A549 (cell line): ENCODE results near the gene PLA2G2E. TPM values are rescaled to one million over a fixed set of nuclear protein-coding genes. Genes with fewer than 3 reads are reported as not detected.

ENCODE experiments used
- ATAC-seq, 2 experiments: fragments of 200-7000 bp in 1 of 2; fragments of >200 bp in 1 of 2; cut with Nextera tagmentation in 1 of 2; cut with Tn5 transposase in 1 of 2; 3 replicates each; pipeline versions ENCODE4 v1.8.0 to v1.9.1; 2018 to 2020; ENCODE audit warnings: mild to moderate bottlenecking in 1 of 2, moderate library complexity in 1 of 2
- CTCF ChIA-PET: fragments of 300-600 bp; sonication (Branson Sonifier 250); formaldehyde crosslinking; extraction: SDS; loops from one replicate; lab custom pipeline; 2021; ENCODE audit warnings: antibody characterized with exemption, inconsistent platforms; lab: Yijun Ruan, JAX
- POLR2A ChIA-PET: fragments of 350-600 bp; formaldehyde crosslinking; extraction: SDS; loops from one replicate; lab custom pipeline; 2021; ENCODE audit warnings: antibody characterized with exemption, inconsistent platforms; lab: Yijun Ruan, JAX
- DNase-seq, 2 experiments: peaks; one replicate each; pipeline versions ENCODE4 v3.0.0 to v3.0.0-alpha.2; 2011 to 2016; ENCODE audit warnings: low read depth in 1 of 2, low spot score in 1 of 2
- FAIRE-seq: peaks from 2 replicates; lab custom pipeline; 2011; peaks lifted over from hg19 to GRCh38; lab: Jason Lieb, UNC
- H3K27ac ChIP-seq, 2 experiments: fragments of >200 bp; sonication (Bioruptor Twin); formaldehyde crosslinking; 3 replicates each; pipeline ENCODE4 v1.5.1; 2016 to 2017
- H3K4me1 ChIP-seq: fragments of >200 bp; sonication (Bioruptor Twin); formaldehyde crosslinking; 3 replicates; pipeline ENCODE4 v1.6.1; 2016
- H3K4me2 ChIP-seq: fragments of >200 bp; sonication (Bioruptor Twin); formaldehyde crosslinking; 3 replicates; pipeline ENCODE4 v1.6.1; 2016
- H3K4me3 ChIP-seq: fragments of >200 bp; sonication (Bioruptor Twin); formaldehyde crosslinking; 3 replicates; pipeline ENCODE4 v1.5.1; 2016
- H3K9me3 ChIP-seq: fragments of >200 bp; sonication (Bioruptor Twin); formaldehyde crosslinking; 3 replicates; pipeline ENCODE4 v1.6.1; 2016
- CBX2 ChIP-seq: fragments of 200-600 bp; sonication (generic); IDR thresholded peaks from 2 replicates; pipeline ENCODE4 v1.6.1; 2016; ENCODE audit warnings: low read depth, mild to moderate bottlenecking, borderline replicate concordance
- CHD4 ChIP-seq: fragments of 200-600 bp; sonication (generic); IDR thresholded peaks from 2 replicates; pipeline ENCODE4 v1.6.1; 2016; ENCODE audit warnings: antibody characterized with exemption, mild to moderate bottlenecking, borderline replicate concordance
- EHF ChIP-seq: fragments of 250-450 bp; sonication (Bioruptor Pico); IDR thresholded peaks from 2 replicates; pipeline ENCODE4 v1.5.0; 2020; ENCODE audit warnings: mild to moderate bottlenecking
- EHMT2 ChIP-seq: fragments of 200-600 bp; sonication (generic); IDR thresholded peaks from 2 replicates; pipeline ENCODE4 v1.6.1; 2016; ENCODE audit warnings: antibody characterized with exemption, low read depth, mild to moderate bottlenecking, moderate library complexity
- ESRRA ChIP-seq: fragments of 150-350 bp; IDR thresholded peaks from 2 replicates; pipeline ENCODE4 v1.6.1; 2014; ENCODE audit warnings: mild to moderate bottlenecking, low read length, borderline replicate concordance
- FOSB ChIP-seq: fragments of 250-450 bp; sonication (Bioruptor Pico); IDR thresholded peaks from 2 replicates; pipeline ENCODE4 v1.5.0; 2020; ENCODE audit warnings: mild to moderate bottlenecking, moderate library complexity
- FOSL2 ChIP-seq, 2 experiments: fragments of 450-650 bp in 1 of 2; fragments of >200 bp in 1 of 2; sonication (Bioruptor Twin) in 1 of 2; formaldehyde crosslinking; IDR thresholded peaks; 2 replicates each; pipeline versions ENCODE4 v1.5.0 to v1.6.1; 2016 to 2020; ENCODE audit warnings: mild to moderate bottlenecking in 1 of 2, moderate library complexity in 1 of 2
- FOXS1 ChIP-seq: fragments of 250-450 bp; sonication (Bioruptor Pico); IDR thresholded peaks from 2 replicates; pipeline ENCODE4 v1.5.0; 2020; ENCODE audit warnings: mild to moderate bottlenecking, moderate library complexity
- GATA3 ChIP-seq: IDR thresholded peaks from 2 replicates; pipeline ENCODE4 v1.6.1; 2012; ENCODE audit warnings: borderline replicate concordance
- HDAC2 ChIP-seq: fragments of 200-600 bp; sonication (generic); IDR thresholded peaks from 2 replicates; pipeline ENCODE4 v1.6.1; 2016
- HOXA7 ChIP-seq: fragments of 250-450 bp; sonication (Bioruptor Pico); IDR thresholded peaks from 2 replicates; pipeline ENCODE4 v1.5.0; 2020; ENCODE audit warnings: mild to moderate bottlenecking, moderate library complexity
- HOXB5 ChIP-seq: fragments of 250-450 bp; sonication (Bioruptor Pico); IDR thresholded peaks from 2 replicates; pipeline ENCODE4 v1.5.0; 2020; ENCODE audit warnings: mild to moderate bottlenecking, moderate library complexity
- JUNB ChIP-seq: fragments of >200 bp; sonication (Bioruptor Twin); formaldehyde crosslinking; IDR thresholded peaks from 2 replicates; pipeline ENCODE4 v1.6.1; 2016
- KDM5A ChIP-seq: fragments of 200-600 bp; sonication (generic); IDR thresholded peaks from 2 replicates; pipeline ENCODE4 v1.6.1; 2016; ENCODE audit warnings: antibody characterized with exemption, mild to moderate bottlenecking
- MAZ ChIP-seq: fragments of 150-350 bp; IDR thresholded peaks from 2 replicates; pipeline ENCODE4 v1.6.1; 2014; ENCODE audit warnings: antibody characterized with exemption, low read depth, low read length, borderline replicate concordance
- NFE2L2 ChIP-seq: fragments of 150-350 bp; conservative IDR thresholded peaks from 2 replicates; pipeline ENCODE4 v1.6.1; 2014; ENCODE audit warnings: low read length
- RARB ChIP-seq: fragments of 250-450 bp; sonication (Bioruptor Pico); IDR thresholded peaks from 2 replicates; pipeline ENCODE4 v1.8.0; 2021; ENCODE audit warnings: mild to moderate bottlenecking, moderate library complexity
- RFX5 ChIP-seq: fragments of 450-650 bp; IDR thresholded peaks from 2 replicates; pipeline ENCODE4 v1.7.1; 2014; ENCODE audit warnings: antibody characterized with exemption, mild to moderate bottlenecking, moderate library complexity
- RNF2 ChIP-seq: fragments of 200-600 bp; sonication (generic); IDR thresholded peaks from 2 replicates; pipeline ENCODE4 v1.6.1; 2016; ENCODE audit warnings: low read depth, mild to moderate bottlenecking, antibody characterized with exemption, moderate library complexity, borderline replicate concordance
- SMC3 ChIP-seq: fragments of >200 bp; sonication (Bioruptor Twin); formaldehyde crosslinking; IDR thresholded peaks from 3 replicates; pipeline ENCODE4 v1.6.1; 2018; ENCODE audit warnings: inconsistent platforms
- SREBF2 ChIP-seq: fragments of 450-650 bp; IDR thresholded peaks from 2 replicates; pipeline ENCODE4 v1.6.1; 2014; ENCODE audit warnings: mild to moderate bottlenecking, moderate library complexity
- TP53 ChIP-seq: fragments of 250-450 bp; sonication (Bioruptor Pico); IDR thresholded peaks from 2 replicates; pipeline ENCODE4 v1.5.0; 2021; ENCODE audit warnings: mild to moderate bottlenecking, moderate library complexity
- USF2 ChIP-seq: fragments of 450-650 bp; IDR thresholded peaks from 2 replicates; pipeline ENCODE4 v1.6.1; 2014; ENCODE audit warnings: antibody characterized with exemption
- ZFP36 ChIP-seq: fragments of 450-650 bp; IDR thresholded peaks from 2 replicates; pipeline ENCODE4 v1.6.1; 2014; ENCODE audit warnings: borderline replicate concordance; ENCODE audit not compliant: partially characterized antibody
- ZNF302 ChIP-seq: fragments of 250-450 bp; sonication (Bioruptor Pico); IDR thresholded peaks from 2 replicates; pipeline ENCODE4 v1.9.0; 2021; ENCODE audit warnings: inconsistent platforms, mild to moderate bottlenecking, moderate library complexity
- WGBS: methylation state at CpG from one replicate; pipeline ENCODE4 v1.1.6; 2017; ENCODE audit errors: missing lambda C conversion rate; 5-methylcytosine and 5-hydroxymethylcytosine counted together
- polyA plus RNA-seq, 4 experiments: library from polyadenylated mRNA; depleted of rRNA in 3 of 4; stranded (reverse); fragments of >200 nt; fragmentation: RNase III in 1 of 4; extraction: RNeasy Plus Mini Kit Qiagen cat#74134 plus additional on column Dnase treatment in 1 of 4; gene quantifications; 2 replicates in 3 of 4; 3 replicates in 1 of 4; pipeline ENCODE4 v1.2.3, GENCODE V29; 2011 to 2017
- TF ChIP-seq, protein P1 (sequence below): fragments of >200 bp; sonication (Bioruptor Twin); formaldehyde crosslinking; IDR thresholded peaks from 3 replicates; pipeline ENCODE4 v1.6.1; 2016
- TF ChIP-seq, protein P2 (sequence below): IDR thresholded peaks from 2 replicates; pipeline ENCODE4 v1.6.1; 2012
- TF ChIP-seq, protein P3 (sequence below): fragments of 150-350 bp; IDR thresholded peaks from 2 replicates; pipeline ENCODE4 v1.6.1; 2014; ENCODE audit warnings: low read depth, mild to moderate bottlenecking, low read length
- TF ChIP-seq, protein P4 (sequence below): fragments of 250-450 bp; sonication (Bioruptor Pico); IDR thresholded peaks from 2 replicates; pipeline ENCODE4 v1.5.0; 2021; ENCODE audit warnings: mild to moderate bottlenecking, moderate library complexity, borderline replicate concordance

PLA2G2E gene
- polyA plus RNA-seq, 2 of the 4 experiments (the other 2 are of a cell fraction), result not detected

DNA sequence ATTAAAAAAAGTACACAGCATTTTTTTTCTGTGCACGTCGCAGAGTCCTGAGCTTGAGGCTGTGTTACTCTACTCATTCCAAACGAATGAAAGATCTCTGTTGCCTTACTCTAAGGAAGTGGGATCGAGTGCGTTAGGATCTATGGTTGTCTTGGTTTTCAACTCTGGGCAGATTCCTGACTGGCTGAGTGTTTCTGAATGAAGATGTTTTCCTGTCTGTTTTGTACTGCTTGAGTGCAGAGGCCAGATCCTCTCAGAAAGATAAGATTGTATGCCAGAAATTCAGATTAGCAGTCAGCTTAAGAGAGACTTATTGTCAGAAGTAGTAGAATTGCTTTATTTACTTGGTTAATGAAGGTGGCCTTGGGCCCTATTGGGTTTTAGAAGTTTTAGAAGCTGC lies 14.0 kb downstream of the PLA2G2E start:
- no peaks in the 10 kb centered on the region for H3K9me3 ChIP-seq
- DNase-seq, result no peak
- TF ChIP-seq TP53 (CRISPR knock-in tag) (no peak), JUNB (no peak), USF2 (no peak), SREBF2 (no peak), CBX2 (no peak), EHMT2 (no peak), CHD4 (no peak), RNF2 (no peak), ZNF302 (no peak), RFX5 (no peak)
- TF ChIP-seq, protein P1, sequence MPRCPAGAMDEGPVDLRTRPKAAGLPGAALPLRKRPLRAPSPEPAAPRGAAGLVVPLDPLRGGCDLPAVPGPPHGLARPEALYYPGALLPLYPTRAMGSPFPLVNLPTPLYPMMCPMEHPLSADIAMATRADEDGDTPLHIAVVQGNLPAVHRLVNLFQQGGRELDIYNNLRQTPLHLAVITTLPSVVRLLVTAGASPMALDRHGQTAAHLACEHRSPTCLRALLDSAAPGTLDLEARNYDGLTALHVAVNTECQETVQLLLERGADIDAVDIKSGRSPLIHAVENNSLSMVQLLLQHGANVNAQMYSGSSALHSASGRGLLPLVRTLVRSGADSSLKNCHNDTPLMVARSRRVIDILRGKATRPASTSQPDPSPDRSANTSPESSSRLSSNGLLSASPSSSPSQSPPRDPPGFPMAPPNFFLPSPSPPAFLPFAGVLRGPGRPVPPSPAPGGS, result no peak
- TF ChIP-seq, protein P2, sequence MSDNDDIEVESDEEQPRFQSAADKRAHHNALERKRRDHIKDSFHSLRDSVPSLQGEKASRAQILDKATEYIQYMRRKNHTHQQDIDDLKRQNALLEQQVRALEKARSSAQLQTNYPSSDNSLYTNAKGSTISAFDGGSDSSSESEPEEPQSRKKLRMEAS, result no peak
- POLR2A ChIA-PET, result no interaction called here
- no peak overlapping the region for H3K4me3 ChIP-seq
- FAIRE-seq, result no peak
- WGBS, result 88% methylated on average over 5 of the region's 5 CpGs
- CTCF ChIA-PET, result interaction anchor here (0.9 to 1.6 kb wide), 3 partner anchors 9 to 243 kb away, joined by 3 to 6 read pairs (median 4); no protein-coding TSS in a partner anchor
- ATAC-seq, result no peak
- H3K4me2 ChIP-seq, result no peak overlapping the region
- H3K4me1 ChIP-seq, result no peaks in the 10 kb centered on the region
- H3K27ac ChIP-seq, result no peak overlapping the region

DNA sequence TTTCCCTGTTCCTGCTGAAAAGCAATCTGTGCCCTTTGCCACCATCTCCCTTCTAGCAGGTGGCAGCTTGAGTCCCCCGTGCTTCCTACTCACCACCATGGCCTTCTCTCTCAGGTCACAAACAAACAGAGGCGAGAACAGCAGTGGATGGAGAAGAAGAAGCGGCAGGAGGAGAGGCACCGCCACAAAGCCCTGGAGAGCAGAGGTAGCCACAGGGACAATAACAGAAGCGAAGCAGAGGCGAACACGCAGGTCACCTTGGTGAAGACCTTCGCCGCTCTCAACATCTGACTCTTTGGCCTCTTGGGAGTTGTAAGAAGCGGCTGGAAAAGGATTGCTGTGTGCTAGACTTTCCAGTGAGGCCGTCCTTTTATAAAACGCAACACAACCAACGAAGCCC lies 16.0 kb downstream of the PLA2G2E start:
- Histone ChIP-seq H3K4me3 (no peak overlapping the region), H3K9me3 (no peaks in the 10 kb centered on the region), H3K4me2 (no peak overlapping the region), H3K4me1 (no peaks in the 10 kb centered on the region)
- no peak for ATAC-seq
- TF ChIP-seq MAZ (no peak), ZFP36 (no peak), FOSB (CRISPR knock-in tag) (no peak), FOSL2 (IDR thresholded peaks at IDR 0.05) (no peak), FOSL2 (CRISPR knock-in tag; IDR thresholded peaks at IDR 0.05) (no peak), RARB (no peak), JUNB (no peak), EHF (no peak), ESRRA (no peak), SMC3 (no peak)
- TF ChIP-seq, protein P3, sequence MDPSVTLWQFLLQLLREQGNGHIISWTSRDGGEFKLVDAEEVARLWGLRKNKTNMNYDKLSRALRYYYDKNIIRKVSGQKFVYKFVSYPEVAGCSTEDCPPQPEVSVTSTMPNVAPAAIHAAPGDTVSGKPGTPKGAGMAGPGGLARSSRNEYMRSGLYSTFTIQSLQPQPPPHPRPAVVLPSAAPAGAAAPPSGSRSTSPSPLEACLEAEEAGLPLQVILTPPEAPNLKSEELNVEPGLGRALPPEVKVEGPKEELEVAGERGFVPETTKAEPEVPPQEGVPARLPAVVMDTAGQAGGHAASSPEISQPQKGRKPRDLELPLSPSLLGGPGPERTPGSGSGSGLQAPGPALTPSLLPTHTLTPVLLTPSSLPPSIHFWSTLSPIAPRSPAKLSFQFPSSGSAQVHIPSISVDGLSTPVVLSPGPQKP, result no peak
- TF ChIP-seq, all 56 proteins: peak for 0
- no peak for FAIRE-seq
- CTCF ChIA-PET, result interaction anchor here (0.8 to 1.5 kb wide), 2 partner anchors 10 to 25 kb away, joined by 3 to 5 read pairs; partner anchors contain the start of gene OTUD3
- POLR2A ChIA-PET, result no interaction called here
- 92% methylated on average over 13 of the region's 13 CpGs for WGBS
- no peak for DNase-seq
- no peak overlapping the region for H3K27ac ChIP-seq

GRCh38 chr1:19903621-19904020 lies 19.8 kb downstream of the PLA2G2E start:
- Histone ChIP-seq H3K27ac (no peak overlapping the region), H3K4me2 (no peak overlapping the region), H3K4me3 (no peak overlapping the region), H3K9me3 (no peaks in the 10 kb centered on the region), H3K4me1 (no peaks in the 10 kb centered on the region)
- ChIA-PET CTCF (no interaction called here), POLR2A (no interaction called here)
- no peak for DNase-seq
- FAIRE-seq, result no peak
- ATAC-seq, result no peak
- 84% methylated on average over 7 of the region's 7 CpGs for WGBS
- TF ChIP-seq, protein P4, sequence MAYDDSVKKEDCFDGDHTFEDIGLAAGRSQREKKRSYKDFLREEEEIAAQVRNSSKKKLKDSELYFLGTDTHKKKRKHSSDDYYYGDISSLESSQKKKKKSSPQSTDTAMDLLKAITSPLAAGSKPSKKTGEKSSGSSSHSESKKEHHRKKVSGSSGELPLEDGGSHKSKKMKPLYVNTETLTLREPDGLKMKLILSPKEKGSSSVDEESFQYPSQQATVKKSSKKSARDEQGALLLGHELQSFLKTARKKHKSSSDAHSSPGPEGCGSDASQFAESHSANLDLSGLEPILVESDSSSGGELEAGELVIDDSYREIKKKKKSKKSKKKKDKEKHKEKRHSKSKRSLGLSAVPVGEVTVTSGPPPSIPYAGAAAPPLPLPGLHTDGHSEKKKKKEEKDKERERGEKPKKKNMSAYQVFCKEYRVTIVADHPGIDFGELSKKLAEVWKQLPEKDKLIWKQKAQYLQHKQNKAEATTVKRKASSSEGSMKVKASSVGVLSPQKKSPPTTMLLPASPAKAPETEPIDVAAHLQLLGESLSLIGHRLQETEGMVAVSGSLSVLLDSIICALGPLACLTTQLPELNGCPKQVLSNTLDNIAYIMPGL (CRISPR knock-in tag), result no peak
- TF ChIP-seq HOXB5 (CRISPR knock-in tag) (no peak), HDAC2 (no peak), MAZ (no peak), USF2 (no peak), EHMT2 (no peak), GATA3 (no peak), RARB (no peak), FOSL2 (IDR thresholded peaks at IDR 0.05) (no peak), FOSL2 (CRISPR knock-in tag; IDR thresholded peaks at IDR 0.05) (no peak), KDM5A (no peak), HOXA7 (CRISPR knock-in tag) (no peak), FOXS1 (CRISPR knock-in tag) (no peak), NFE2L2 (no peak)
